Fibroblast of lung (primary cell): Measurements from ENCODE around the gene SPATA32. TPM values are rescaled to one million over a fixed set of nuclear protein-coding genes. Genes with fewer than 3 reads are reported as not detected.

ENCODE experiments used
- DNase-seq, 2 donors: peaks; one replicate each; pipeline versions ENCODE4 v3.0.0 to v3.0.0-alpha.2; 2010; ENCODE audit warnings: low read depth in 2 of 2
- H2AFZ ChIP-seq: 2 replicates; pipeline ENCODE4 v1.5.1; 2012; ENCODE audit warnings: low read length, control low read depth, inconsistent platforms
- H3K27ac ChIP-seq: 2 replicates; pipeline ENCODE4 v1.5.1; 2011; ENCODE audit warnings: low read length, control low read depth; ENCODE audit not compliant: insufficient read depth
- H3K27me3 ChIP-seq: 2 replicates; pipeline ENCODE4 v1.5.1; 2011; ENCODE audit warnings: mild to moderate bottlenecking, low read length; ENCODE audit not compliant: control insufficient read depth, insufficient read depth
- H3K36me3 ChIP-seq: 2 replicates; pipeline ENCODE4 v1.5.1; 2011; ENCODE audit warnings: low read length; ENCODE audit not compliant: control insufficient read depth, insufficient read depth
- H3K4me1 ChIP-seq: 2 replicates; pipeline ENCODE4 v1.5.1; 2011; ENCODE audit warnings: low read length; ENCODE audit not compliant: control insufficient read depth, insufficient read depth; ENCODE audit errors: extremely low read depth
- H3K4me2 ChIP-seq: 2 replicates; pipeline ENCODE4 v1.5.1; 2011; ENCODE audit warnings: low read length, control low read depth; ENCODE audit not compliant: insufficient read depth; ENCODE audit errors: extremely low read depth
- H3K4me3 ChIP-seq, 4 experiments: fragments of 200-600 bp in 1 of 4; sonication (generic) in 1 of 4; replicated peaks in 1 of 4; 2 replicates each; pipeline ENCODE4 v1.5.1; 2011 to 2016; ENCODE audit warnings: low read length in 4 of 4, low read depth in 3 of 4, mild to moderate bottlenecking in 3 of 4, control low read depth in 2 of 4, inconsistent platforms in 1 of 4, mixed read lengths in 1 of 4; ENCODE audit not compliant: insufficient read depth in 1 of 4; ENCODE audit errors: control extremely low read depth in 1 of 4
- H3K79me2 ChIP-seq: 2 replicates; pipeline ENCODE4 v1.5.1; 2012; ENCODE audit warnings: mild to moderate bottlenecking, low read length, inconsistent platforms; ENCODE audit not compliant: control insufficient read depth, insufficient read depth
- H3K9ac ChIP-seq: 2 replicates; pipeline ENCODE4 v1.5.1; 2011; ENCODE audit warnings: mild to moderate bottlenecking, low read length, control low read depth; ENCODE audit not compliant: insufficient read depth
- H3K9me3 ChIP-seq: 2 replicates; pipeline ENCODE4 v1.5.1; 2012; ENCODE audit warnings: low read depth, low read length; ENCODE audit not compliant: control insufficient read depth, insufficient read depth
- H4K20me1 ChIP-seq: 2 replicates; pipeline ENCODE4 v1.5.1; 2011; ENCODE audit warnings: low read length; ENCODE audit not compliant: control insufficient read depth, insufficient read depth; ENCODE audit errors: extremely low read depth
- CTCF ChIP-seq, 2 donors: IDR thresholded peaks in 1 of 2; conservative IDR thresholded peaks in 1 of 2; 1 replicate in 1 of 2; 2 replicates in 1 of 2; pipeline ENCODE4 v1.5.1; 2011 to 2012; ENCODE audit warnings: low read length in 2 of 2, control low read depth in 1 of 2, inconsistent platforms in 1 of 2, low read depth in 1 of 2, mild to moderate bottlenecking in 1 of 2
- EZH2 ChIP-seq: IDR thresholded peaks from 2 replicates; pipeline ENCODE4 v1.5.1; 2012; ENCODE audit warnings: low read length, control low read depth, mild to moderate bottlenecking; ENCODE audit errors: missing control alignments
- polyA plus RNA-seq, 2 donors: library from polyadenylated mRNA; depleted of rRNA in 1 of 2; stranded (reverse) in 1 of 2; unstranded in 1 of 2; fragments of >200 nt; gene quantifications; 2 replicates each; pipeline ENCODE4 v1.2.1, GENCODE V29; 2011 to 2012; ENCODE audit warnings: missing spikeins in 1 of 2
- total RNA-seq: library from RNA; depleted of rRNA; stranded (reverse); fragments of >200 nt; gene quantifications from 2 replicates; pipeline ENCODE4 v1.2.1, GENCODE V29; 2014

SPATA32 gene
- total and polyA plus RNA-seq, 2 donors (not counting 1 experiment from before 2014, with no cell fraction given): not detected

DNA sequence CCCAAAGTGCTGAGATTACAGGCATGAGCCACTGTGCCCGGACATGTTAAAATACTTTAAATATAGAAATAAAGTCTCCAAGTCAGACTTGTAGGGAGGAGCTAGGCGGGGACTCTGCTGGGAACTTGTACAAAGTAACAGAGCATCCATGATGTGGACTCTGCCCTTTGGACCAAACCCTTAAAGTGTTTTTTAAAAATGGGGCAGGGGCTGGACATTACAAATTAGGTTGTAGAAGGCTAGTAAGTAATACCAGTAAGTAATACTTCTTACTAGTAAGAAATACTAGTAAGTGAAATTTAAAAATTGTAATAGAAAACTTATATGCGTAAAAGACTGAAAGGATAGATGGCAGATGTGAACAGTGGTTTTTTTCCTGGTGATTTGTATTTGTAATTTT, 9.7 kb upstream of the SPATA32 start:
- Histone ChIP-seq H3K4me3 (no peak overlapping the region), H3K9ac (no peak overlapping the region), H3K4me1 (peaks cover 3% of the 10 kb centered on the region), H3K4me2 (no peak overlapping the region), H3K9me3 (no peaks in the 10 kb centered on the region), H3K27me3 (no peaks in the 10 kb centered on the region), H4K20me1 (no peaks in the 10 kb centered on the region), H2AFZ (no peak overlapping the region), H3K27ac (no peak overlapping the region), H3K36me3 (peaks cover 38% of the 10 kb centered on the region), H3K79me2 (no peaks in the 10 kb centered on the region)
- TF ChIP-seq EZH2 (no peak), CTCF (conservative IDR thresholded peaks at IDR 0.05 in 1 of 2, IDR thresholded peaks at IDR 0.05 in 1 of 2; ENCODE audit: low read depth in 1 of 2, low read length in 2 of 2) (no peak)
- DNase-seq: no peak

- TF ChIP-seq CTCF (conservative IDR thresholded peaks at IDR 0.05 in 1 of 2, IDR thresholded peaks at IDR 0.05 in 1 of 2; ENCODE audit: low read depth in 1 of 2, low read length in 2 of 2) (peak; percentile 28 to 59), EZH2 (no peak)
- Histone ChIP-seq H3K4me1 (peaks cover 10% of the 10 kb centered on the region), H3K4me3 (no peak overlapping the region), H3K79me2 (no peaks in the 10 kb centered on the region), H3K9me3 (no peaks in the 10 kb centered on the region), H3K9ac (no peak overlapping the region), H3K27me3 (no peaks in the 10 kb centered on the region), H3K27ac (no peak overlapping the region), H2AFZ (no peak overlapping the region), H3K4me2 (no peak overlapping the region), H4K20me1 (no peaks in the 10 kb centered on the region), H3K36me3 (peaks cover 42% of the 10 kb centered on the region)
- DNase-seq: no peak
These were observed 9.0 kb upstream of the SPATA32 start for GRCh38 chr17:45270828-45271418.

GRCh38 chr17:45269912-45270311, 8.0 kb upstream of the SPATA32 start:
- no peak overlapping the region for H3K9ac ChIP-seq
- no peaks in the 10 kb centered on the region for H4K20me1 ChIP-seq
- no peaks in the 10 kb centered on the region for H3K79me2 ChIP-seq
- H3K36me3 ChIP-seq: peaks cover 42% of the 10 kb centered on the region
- DNase-seq: no peak
- TF ChIP-seq CTCF (conservative IDR thresholded peaks at IDR 0.05 in 1 of 2, IDR thresholded peaks at IDR 0.05 in 1 of 2; ENCODE audit: low read depth in 1 of 2, low read length in 2 of 2) (no peak), EZH2 (no peak)
- H3K4me3 ChIP-seq: no peak overlapping the region
- no peaks in the 10 kb centered on the region for H3K27me3 ChIP-seq
- H3K4me2 ChIP-seq: no peak overlapping the region
- H3K9me3 ChIP-seq: no peaks in the 10 kb centered on the region
- no peak overlapping the region for H2AFZ ChIP-seq
- peaks cover 10% of the 10 kb centered on the region for H3K4me1 ChIP-seq
- no peak overlapping the region for H3K27ac ChIP-seq
